ENCODE results near the gene ALS2CL. TPM values are rescaled to one million over a fixed set of nuclear protein-coding genes. Genes with fewer than 3 reads are reported as not detected.

Gene ALS2CL
- total RNA-seq, 1 donor from 2014 or later = 13.5 TPM

DNA sequence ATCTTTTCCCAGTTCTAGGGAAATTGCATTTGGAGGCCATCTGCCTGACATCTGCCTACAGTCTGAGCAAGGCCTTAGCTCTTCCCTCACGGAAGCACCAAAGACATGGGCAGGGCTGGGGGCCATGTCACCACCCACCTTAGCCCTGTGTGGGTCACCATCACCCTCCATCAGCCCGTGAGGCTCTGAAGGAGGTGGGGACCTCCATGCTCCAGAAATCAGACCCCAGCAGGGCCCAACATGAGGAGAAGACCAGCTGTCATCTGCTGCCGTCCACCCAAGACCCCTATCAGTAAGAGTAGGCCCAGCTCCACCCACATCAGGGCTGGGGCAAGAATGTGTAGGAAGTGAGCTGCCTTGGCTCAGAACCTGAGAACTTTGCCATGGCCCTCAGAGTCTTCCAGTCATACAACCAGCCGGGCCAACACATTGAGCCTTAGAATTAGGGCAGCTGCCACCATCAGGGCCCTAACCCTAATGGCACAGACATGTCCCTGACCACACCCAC, 9.6 kb upstream of the ALS2CL start:
- peaks cover 18% of the 10 kb centered on the region for H3K27me3 ChIP-seq (ENCODE audit: insufficient read depth, low read length)
- peaks cover 16% of the 10 kb centered on the region for H3K4me1 Mint-ChIP-seq (ENCODE audit: low read depth, unreplicated experiment)
- no peak overlapping the region for H3K4me3 ChIP-seq (ENCODE audit: insufficient read depth, low read depth, low read length)
- no peak overlapping the region for H3K9ac ChIP-seq (ENCODE audit: low read length)
- H3K27ac Mint-ChIP-seq (ENCODE audit: unreplicated experiment) = no peak overlapping the region
- peaks cover 1% of the 10 kb centered on the region for H3K9me3 Mint-ChIP-seq (ENCODE audit: unreplicated experiment)
- H3K79me2 ChIP-seq (ENCODE audit: insufficient read depth, low read length) = no peaks in the 10 kb centered on the region
- no peaks in the 10 kb centered on the region for H3K9me3 ChIP-seq (ENCODE audit: insufficient read depth, low read depth, low read length)
- peaks cover 8% of the 10 kb centered on the region for H3K4me1 ChIP-seq (ENCODE audit: insufficient read depth, low read length)
- FAIRE-seq (no peak), DNase-seq (ENCODE audit: low read depth) (no peak)
- H3K36me3 ChIP-seq (ENCODE audit: insufficient read depth, low read length) = no peaks in the 10 kb centered on the region
- H3K27me3 Mint-ChIP-seq (ENCODE audit: low read depth, unreplicated experiment) = peaks cover 30% of the 10 kb centered on the region
- no peaks in the 10 kb centered on the region for H3K36me3 Mint-ChIP-seq (ENCODE audit: low read depth, unreplicated experiment)
- H4K20me1 ChIP-seq (ENCODE audit: insufficient read depth, low read length) = no peaks in the 10 kb centered on the region
- no peak overlapping the region for H3K4me3 Mint-ChIP-seq (ENCODE audit: unreplicated experiment)
- H3K4me2 ChIP-seq (ENCODE audit: low read length) = no peak overlapping the region
- TF ChIP-seq, protein P1, sequence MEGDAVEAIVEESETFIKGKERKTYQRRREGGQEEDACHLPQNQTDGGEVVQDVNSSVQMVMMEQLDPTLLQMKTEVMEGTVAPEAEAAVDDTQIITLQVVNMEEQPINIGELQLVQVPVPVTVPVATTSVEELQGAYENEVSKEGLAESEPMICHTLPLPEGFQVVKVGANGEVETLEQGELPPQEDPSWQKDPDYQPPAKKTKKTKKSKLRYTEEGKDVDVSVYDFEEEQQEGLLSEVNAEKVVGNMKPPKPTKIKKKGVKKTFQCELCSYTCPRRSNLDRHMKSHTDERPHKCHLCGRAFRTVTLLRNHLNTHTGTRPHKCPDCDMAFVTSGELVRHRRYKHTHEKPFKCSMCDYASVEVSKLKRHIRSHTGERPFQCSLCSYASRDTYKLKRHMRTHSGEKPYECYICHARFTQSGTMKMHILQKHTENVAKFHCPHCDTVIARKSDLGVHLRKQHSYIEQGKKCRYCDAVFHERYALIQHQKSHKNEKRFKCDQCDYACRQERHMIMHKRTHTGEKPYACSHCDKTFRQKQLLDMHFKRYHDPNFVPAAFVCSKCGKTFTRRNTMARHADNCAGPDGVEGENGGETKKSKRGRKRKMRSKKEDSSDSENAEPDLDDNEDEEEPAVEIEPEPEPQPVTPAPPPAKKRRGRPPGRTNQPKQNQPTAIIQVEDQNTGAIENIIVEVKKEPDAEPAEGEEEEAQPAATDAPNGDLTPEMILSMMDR (IDR thresholded peaks at IDR 0.05; ENCODE audit: insufficient read depth, low read depth, low read length) = no peak
- no peak for TF ChIP-seq EZH2 (IDR thresholded peaks at IDR 0.05; ENCODE audit: insufficient read depth, low read length)
- no peak overlapping the region for H2AFZ ChIP-seq (ENCODE audit: low read depth, low read length)
- no peak overlapping the region for H3K27ac ChIP-seq (ENCODE audit: low read depth, low read length)

DNA sequence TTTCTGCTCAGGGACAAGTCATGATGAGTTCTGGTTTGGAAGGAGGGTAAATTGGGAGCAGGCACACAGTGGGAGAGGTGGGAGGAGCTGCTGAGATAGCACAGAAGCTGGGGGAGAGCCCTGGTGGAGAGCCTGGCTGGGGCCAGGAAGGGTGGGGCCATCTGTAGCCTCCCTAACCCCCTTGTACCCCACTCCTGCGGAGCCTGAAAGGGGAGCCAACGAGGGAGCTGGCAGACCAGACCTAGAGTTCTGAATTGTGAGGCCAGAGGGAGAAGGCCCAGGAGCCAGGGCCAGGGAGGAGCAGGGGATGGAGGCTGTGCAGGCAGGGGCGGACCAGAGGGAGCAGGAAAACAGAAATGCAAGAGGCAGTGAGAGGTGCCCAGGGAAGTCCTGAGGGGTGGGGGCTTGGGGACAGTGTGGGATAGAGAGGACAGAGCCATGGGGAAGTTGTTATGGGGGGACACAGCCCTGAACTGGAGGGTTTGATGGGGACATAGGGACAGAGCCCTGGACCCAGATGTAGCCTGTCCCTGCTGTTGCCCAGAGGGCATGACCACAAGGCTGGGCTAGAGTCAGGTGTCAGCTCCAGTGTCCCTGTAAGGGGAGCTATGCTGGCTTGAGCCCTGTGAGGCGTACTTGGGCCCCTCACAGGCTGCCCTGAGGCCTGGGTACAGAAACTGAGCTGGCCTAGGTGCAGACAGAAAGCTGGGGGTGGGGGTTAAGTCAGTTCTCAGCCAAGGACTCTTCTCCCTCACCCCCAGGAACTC, 8.9 kb upstream of the ALS2CL start:
- Histone ChIP-seq H3K27ac (ENCODE audit: low read depth, low read length) (no peak overlapping the region), H3K27me3 (ENCODE audit: insufficient read depth, low read length) (peaks cover 18% of the 10 kb centered on the region), H3K4me3 (ENCODE audit: insufficient read depth, low read depth, low read length) (no peak overlapping the region), H3K79me2 (ENCODE audit: insufficient read depth, low read length) (no peaks in the 10 kb centered on the region), H3K36me3 (ENCODE audit: insufficient read depth, low read length) (no peaks in the 10 kb centered on the region), H2AFZ (ENCODE audit: low read depth, low read length) (no peak overlapping the region), H3K4me2 (ENCODE audit: low read length) (no peak overlapping the region), H4K20me1 (ENCODE audit: insufficient read depth, low read length) (no peaks in the 10 kb centered on the region), H3K9ac (ENCODE audit: low read length) (no peak overlapping the region), H3K4me1 (ENCODE audit: insufficient read depth, low read length) (peaks cover 8% of the 10 kb centered on the region), H3K9me3 (ENCODE audit: insufficient read depth, low read depth, low read length) (no peaks in the 10 kb centered on the region)
- no peak for DNase-seq (ENCODE audit: low read depth)
- Mint-ChIP-seq H3K36me3 (ENCODE audit: low read depth, unreplicated experiment) (no peaks in the 10 kb centered on the region), H3K27ac (ENCODE audit: unreplicated experiment) (no peak overlapping the region), H3K4me1 (ENCODE audit: low read depth, unreplicated experiment) (peaks cover 16% of the 10 kb centered on the region), H3K9me3 (ENCODE audit: unreplicated experiment) (peaks cover 1% of the 10 kb centered on the region), H3K27me3 (ENCODE audit: low read depth, unreplicated experiment) (peaks cover 30% of the 10 kb centered on the region), H3K4me3 (ENCODE audit: unreplicated experiment) (no peak overlapping the region)
- FAIRE-seq = no peak
- TF ChIP-seq, protein P1 (IDR thresholded peaks at IDR 0.05; ENCODE audit: insufficient read depth, low read depth, low read length) = no peak
- TF ChIP-seq EZH2 (IDR thresholded peaks at IDR 0.05; ENCODE audit: insufficient read depth, low read length) = no peak

All from astrocyte (in vitro differentiated cells and primary cell).